PFSK-1 (cell line): ENCODE results near the gene KNSTRN.

Source experiments
- FOXP2 ChIP-seq: optimal IDR thresholded peaks from 2 replicates; pipeline ENCODE3; 2011; ENCODE audit warnings: borderline replicate concordance, control low read depth, inconsistent platforms; ENCODE audit not compliant: insufficient read depth; ENCODE audit errors: extremely low read length, extremely low read depth
- POLR2AphosphoS5 ChIP-seq: IDR thresholded peaks from 2 replicates; pipeline ENCODE4 v1.6.1; 2012; ENCODE audit warnings: low read depth, mild to moderate bottlenecking, control low read depth, low read length, moderate library complexity
- REST ChIP-seq, 2 experiments: IDR thresholded peaks; 2 replicates each; pipeline versions ENCODE4 v1.6.1 to v1.8.0; 2011 to 2012; ENCODE audit warnings: low read depth in 2 of 2, low read length in 2 of 2, control low read depth in 1 of 2, inconsistent platforms in 1 of 2, mild to moderate bottlenecking in 1 of 2, moderate library complexity in 1 of 2; ENCODE audit not compliant: insufficient read depth in 1 of 2
- SIN3A ChIP-seq: IDR thresholded peaks from 2 replicates; pipeline ENCODE4 v1.6.1; 2012; ENCODE audit warnings: mild to moderate bottlenecking, low read length, moderate library complexity, borderline replicate concordance; ENCODE audit not compliant: insufficient read depth
- TAF1 ChIP-seq: IDR thresholded peaks from 2 replicates; pipeline ENCODE4 v1.6.1; 2012; ENCODE audit warnings: low read length, control low read depth, borderline replicate concordance; ENCODE audit not compliant: insufficient read depth

KNSTRN gene

GRCh38 chr15:40429068-40429710 is 46.7 kb downstream of the KNSTRN start:
- TF ChIP-seq FOXP2 (no peak), REST (IDR thresholded peaks at IDR 0.05; ENCODE audit: insufficient read depth in 1 of 2, low read depth in 2 of 2, low read length in 2 of 2) (no peak), POLR2AphosphoS5 (no peak), SIN3A (no peak), TAF1 (no peak)

- TF ChIP-seq TAF1 (no peak), FOXP2 (no peak), REST (IDR thresholded peaks at IDR 0.05; ENCODE audit: insufficient read depth in 1 of 2, low read depth in 2 of 2, low read length in 2 of 2) (no peak), SIN3A (no peak), POLR2AphosphoS5 (no peak)
Measured at GRCh38 chr15:40430271-40430805, 47.8 kb downstream of the KNSTRN start.

GRCh38 chr15:40435023-40435709 is 52.6 kb downstream of the KNSTRN start:
- TF ChIP-seq SIN3A = no peak
- TF ChIP-seq POLR2AphosphoS5 = no peak
- no peak for TF ChIP-seq TAF1
- TF ChIP-seq FOXP2 = no peak
- no peak for TF ChIP-seq REST (IDR thresholded peaks at IDR 0.05; ENCODE audit: insufficient read depth in 1 of 2, low read depth in 2 of 2, low read length in 2 of 2)

- TF ChIP-seq POLR2AphosphoS5 = no peak
- no peak for TF ChIP-seq REST (IDR thresholded peaks at IDR 0.05; ENCODE audit: insufficient read depth in 1 of 2, low read depth in 2 of 2, low read length in 2 of 2)
- no peak for TF ChIP-seq FOXP2
- TF ChIP-seq SIN3A = no peak
Measured at GRCh38 chr15:40435710-40436089, 53.2 kb downstream of the KNSTRN start.
